Neutrophil (primary cell): ENCODE data around the gene MEG3.

Experiments used
- H3K27ac ChIP-seq: fragments of 200-600 bp; sonication (generic); 2 replicates; pipeline ENCODE4 v1.5.1; 2016; ENCODE audit warnings: mild to moderate bottlenecking, moderate library complexity
- H3K27me3 ChIP-seq: fragments of 200-600 bp; sonication (generic); 2 replicates; pipeline ENCODE4 v1.6.0; 2016; ENCODE audit warnings: mild to moderate bottlenecking
- H3K36me3 ChIP-seq: fragments of 200-600 bp; sonication (generic); 2 replicates; pipeline ENCODE4 v1.5.1; 2017
- H3K4me1 ChIP-seq, 2 experiments: fragments of 200-600 bp in 1 of 2; sonication (generic) in 1 of 2; 1 replicate in 1 of 2; 2 replicates in 1 of 2; pipeline versions ENCODE4 v1.5.1 to v1.6.1; 2013 to 2016; ENCODE audit warnings: low read depth in 1 of 2, low read length in 1 of 2, mild to moderate bottlenecking in 1 of 2, moderate library complexity in 1 of 2; ENCODE audit not compliant: control insufficient read depth in 1 of 2, insufficient read depth in 1 of 2
- H3K4me3 ChIP-seq, 2 experiments: fragments of 200-600 bp in 1 of 2; sonication (generic) in 1 of 2; 1 replicate in 1 of 2; 2 replicates in 1 of 2; pipeline ENCODE4 v1.5.1; 2013 to 2016; ENCODE audit warnings: low read depth in 1 of 2, low read length in 1 of 2, mild to moderate bottlenecking in 1 of 2, moderate library complexity in 1 of 2
- H3K9me3 ChIP-seq: fragments of 200-600 bp; sonication (generic); 2 replicates; pipeline ENCODE4 v1.5.1; 2016
- TF ChIP-seq, protein P1 (sequence below): fragments of 200-600 bp; sonication (generic); IDR thresholded peaks from 2 replicates; pipeline ENCODE4 v1.5.1; 2016; ENCODE audit warnings: antibody characterized with exemption

MEG3 gene

DNA sequence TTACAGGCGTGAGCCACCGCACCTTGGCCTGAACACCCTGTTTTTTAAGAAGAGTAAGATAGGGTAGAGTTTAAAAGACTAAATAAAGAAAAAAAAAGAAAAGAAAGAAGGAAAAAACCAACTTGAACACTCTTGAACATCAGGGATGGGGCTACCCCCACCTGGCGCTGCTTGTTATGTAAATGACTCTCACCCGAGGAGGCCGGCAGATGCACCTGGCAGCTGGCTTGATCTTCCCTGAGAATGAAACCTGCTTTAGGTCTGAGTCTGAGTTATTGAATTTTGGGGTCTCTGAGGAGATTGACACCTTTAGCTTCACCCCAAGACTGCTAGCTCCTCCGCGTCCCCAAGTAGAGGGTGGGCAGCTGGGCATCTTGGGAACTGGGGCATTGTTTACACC, 15.5 kb upstream of the MEG3 start:
- no peaks in the 10 kb centered on the region for H3K36me3 ChIP-seq
- H3K27me3 ChIP-seq = peaks cover 40% of the 10 kb centered on the region
- no peak overlapping the region for H3K27ac ChIP-seq
- no peak overlapping the region for H3K4me3 ChIP-seq
- peaks cover 25% of the 10 kb centered on the region for H3K9me3 ChIP-seq
- TF ChIP-seq, protein P1, sequence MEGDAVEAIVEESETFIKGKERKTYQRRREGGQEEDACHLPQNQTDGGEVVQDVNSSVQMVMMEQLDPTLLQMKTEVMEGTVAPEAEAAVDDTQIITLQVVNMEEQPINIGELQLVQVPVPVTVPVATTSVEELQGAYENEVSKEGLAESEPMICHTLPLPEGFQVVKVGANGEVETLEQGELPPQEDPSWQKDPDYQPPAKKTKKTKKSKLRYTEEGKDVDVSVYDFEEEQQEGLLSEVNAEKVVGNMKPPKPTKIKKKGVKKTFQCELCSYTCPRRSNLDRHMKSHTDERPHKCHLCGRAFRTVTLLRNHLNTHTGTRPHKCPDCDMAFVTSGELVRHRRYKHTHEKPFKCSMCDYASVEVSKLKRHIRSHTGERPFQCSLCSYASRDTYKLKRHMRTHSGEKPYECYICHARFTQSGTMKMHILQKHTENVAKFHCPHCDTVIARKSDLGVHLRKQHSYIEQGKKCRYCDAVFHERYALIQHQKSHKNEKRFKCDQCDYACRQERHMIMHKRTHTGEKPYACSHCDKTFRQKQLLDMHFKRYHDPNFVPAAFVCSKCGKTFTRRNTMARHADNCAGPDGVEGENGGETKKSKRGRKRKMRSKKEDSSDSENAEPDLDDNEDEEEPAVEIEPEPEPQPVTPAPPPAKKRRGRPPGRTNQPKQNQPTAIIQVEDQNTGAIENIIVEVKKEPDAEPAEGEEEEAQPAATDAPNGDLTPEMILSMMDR = no peak
- no peaks in the 10 kb centered on the region for H3K4me1 ChIP-seq

DNA sequence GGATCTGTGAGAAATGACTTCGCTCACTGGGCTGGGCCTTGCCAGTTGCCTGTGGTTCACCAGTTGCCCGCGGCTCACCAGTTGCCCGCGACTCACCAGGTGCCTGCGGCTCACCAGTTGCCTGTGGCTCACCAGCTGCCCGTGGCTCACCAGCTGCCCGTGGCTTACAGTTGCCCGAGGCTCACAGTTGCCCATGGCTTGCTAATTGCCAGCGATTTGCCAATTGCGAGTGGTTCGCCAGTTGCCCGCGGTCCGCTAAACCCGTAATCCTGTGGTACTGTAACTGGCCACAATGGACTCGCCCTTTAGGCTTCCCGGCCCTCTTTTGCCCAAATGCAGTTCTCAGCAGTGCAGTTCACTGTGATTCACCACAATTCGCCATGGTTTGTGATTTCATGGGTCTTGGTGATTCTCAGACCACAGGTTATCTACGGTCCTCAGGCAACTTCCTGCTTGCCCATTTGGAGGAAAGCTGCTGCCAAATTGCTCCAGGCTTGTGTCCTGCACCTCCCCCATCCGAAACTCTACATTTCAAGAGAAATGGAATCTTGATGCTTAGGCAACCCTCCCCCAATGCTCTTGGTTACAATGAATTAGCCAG, 15.0 kb upstream of the MEG3 start:
- H3K36me3 ChIP-seq = no peaks in the 10 kb centered on the region
- H3K27ac ChIP-seq = no peak overlapping the region
- H3K27me3 ChIP-seq = peaks cover 40% of the 10 kb centered on the region
- H3K4me1 ChIP-seq = no peaks in the 10 kb centered on the region
- TF ChIP-seq, protein P1 = no peak
- peaks cover 25% of the 10 kb centered on the region for H3K9me3 ChIP-seq
- H3K4me3 ChIP-seq = no peak overlapping the region

DNA sequence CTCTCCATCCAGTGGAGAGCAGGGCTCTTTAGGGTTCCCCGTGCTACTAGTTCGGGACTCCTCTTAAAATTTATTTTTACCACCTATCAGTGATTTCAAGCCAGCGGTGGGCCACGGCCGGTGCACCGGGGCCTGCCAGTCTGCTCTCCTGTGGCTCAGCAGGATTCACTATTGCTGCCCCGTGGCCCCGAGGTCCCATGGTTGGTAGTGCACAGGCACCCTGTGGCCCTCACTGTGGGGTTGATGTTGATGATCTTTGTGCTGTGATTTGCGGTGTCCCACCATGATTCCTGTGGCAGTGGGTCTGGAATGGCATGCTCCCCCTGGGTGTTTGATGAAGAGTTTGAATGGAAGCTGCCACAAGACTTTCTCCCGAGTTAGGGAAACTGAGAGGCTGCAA, 12.6 kb upstream of the MEG3 start:
- TF ChIP-seq, protein P1 = no peak
- Histone ChIP-seq H3K9me3 (peaks cover 20% of the 10 kb centered on the region), H3K27me3 (peaks cover 38% of the 10 kb centered on the region), H3K4me3 (no peak overlapping the region), H3K4me1 (no peaks in the 10 kb centered on the region), H3K36me3 (no peaks in the 10 kb centered on the region), H3K27ac (no peak overlapping the region)

DNA sequence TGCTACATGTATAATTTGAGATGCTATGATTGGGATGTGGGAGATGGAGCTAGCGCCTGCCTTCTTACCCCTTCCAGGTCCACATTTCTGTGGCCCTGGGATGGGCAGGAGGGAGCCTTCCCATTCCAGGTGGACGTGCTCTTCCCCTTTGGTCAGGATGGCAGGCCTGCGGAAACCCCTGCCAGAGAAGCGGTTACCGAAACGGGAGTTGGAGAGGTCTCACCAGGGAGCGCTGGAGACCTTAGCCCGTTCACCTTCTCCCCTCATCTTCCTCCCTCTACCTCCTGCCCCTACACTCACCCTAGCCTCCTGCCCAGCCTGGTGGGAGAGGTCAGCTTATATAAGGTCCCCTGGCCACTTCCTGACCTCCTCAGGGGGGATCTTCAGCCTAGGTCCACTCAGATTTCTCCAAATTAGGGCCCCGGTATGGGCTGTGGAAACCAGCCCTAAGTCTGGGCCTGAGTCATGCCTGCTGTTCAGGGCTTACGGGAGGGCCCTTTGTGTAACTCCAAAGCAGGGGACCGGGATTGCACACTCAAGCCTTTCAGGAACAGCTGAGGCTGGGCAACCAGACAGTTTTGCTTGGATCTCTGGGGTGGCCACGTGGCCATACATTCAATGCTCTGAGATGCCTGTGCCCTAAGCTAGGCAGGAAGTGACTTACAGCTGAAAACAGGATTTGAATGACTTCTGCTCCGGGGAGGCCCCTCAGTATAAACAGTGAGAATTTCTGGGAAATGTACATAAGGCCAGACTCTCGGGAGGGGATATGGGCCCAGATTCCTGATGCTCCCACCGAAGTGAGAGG, 10.2 kb upstream of the MEG3 start:
- Histone ChIP-seq H3K4me3 (no peak overlapping the region), H3K27ac (no peak overlapping the region), H3K4me1 (no peaks in the 10 kb centered on the region), H3K36me3 (no peaks in the 10 kb centered on the region), H3K9me3 (peaks cover 6% of the 10 kb centered on the region), H3K27me3 (peaks cover 14% of the 10 kb centered on the region)
- TF ChIP-seq, protein P1 = no peak

DNA sequence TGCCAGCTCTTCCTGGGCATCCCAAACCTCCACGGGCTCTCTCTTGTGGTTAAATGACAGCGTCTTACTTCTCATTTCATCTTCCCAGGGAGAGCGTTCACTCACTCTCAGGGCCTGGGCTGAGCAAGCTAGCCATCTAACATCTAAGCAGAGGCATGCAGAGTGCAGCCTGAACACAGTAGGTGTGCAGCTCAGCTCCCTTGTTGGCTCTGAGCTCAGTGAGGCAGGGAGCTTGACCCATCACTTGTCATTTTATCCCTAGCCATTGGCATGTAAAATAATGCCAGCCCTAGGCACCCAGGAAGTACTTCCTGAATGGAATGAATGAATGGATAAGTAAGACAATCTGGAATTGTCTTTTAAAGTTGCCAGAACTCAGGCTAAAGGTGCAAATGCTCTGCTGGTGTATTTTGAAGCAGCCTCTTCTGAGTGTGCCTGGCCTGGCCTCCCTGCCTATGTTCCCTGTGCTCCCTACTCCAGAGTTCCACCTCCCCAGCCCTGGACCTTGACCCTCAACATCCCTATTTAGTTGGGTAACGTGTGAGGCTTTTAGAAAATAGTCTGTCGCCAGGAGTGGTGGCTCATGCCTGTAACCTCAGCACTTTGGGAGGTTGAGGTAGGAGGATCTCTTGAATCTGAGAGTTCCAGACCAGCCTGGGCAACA, 9.5 kb upstream of the MEG3 start:
- no peaks in the 10 kb centered on the region for H3K4me1 ChIP-seq
- TF ChIP-seq, protein P1 = no peak
- no peaks in the 10 kb centered on the region for H3K9me3 ChIP-seq
- H3K27me3 ChIP-seq = peaks cover 11% of the 10 kb centered on the region
- H3K36me3 ChIP-seq = no peaks in the 10 kb centered on the region
- no peak overlapping the region for H3K27ac ChIP-seq
- no peak overlapping the region for H3K4me3 ChIP-seq
